NCI-H748 treated with DMSO at 0.1 percent for 48 hours (cell line): ENCODE results near the gene STON2.
"Not testable (repeated sequence)": the region's sequence is repeated elsewhere in the genome, so short reads cannot be mapped to it uniquely, and the experiment has no call there.

Experiments used
- DNase-seq: peaks from one replicate; lab custom pipeline; 2025; lab: John Stamatoyannopoulos, UW

STON2 gene, protein sequence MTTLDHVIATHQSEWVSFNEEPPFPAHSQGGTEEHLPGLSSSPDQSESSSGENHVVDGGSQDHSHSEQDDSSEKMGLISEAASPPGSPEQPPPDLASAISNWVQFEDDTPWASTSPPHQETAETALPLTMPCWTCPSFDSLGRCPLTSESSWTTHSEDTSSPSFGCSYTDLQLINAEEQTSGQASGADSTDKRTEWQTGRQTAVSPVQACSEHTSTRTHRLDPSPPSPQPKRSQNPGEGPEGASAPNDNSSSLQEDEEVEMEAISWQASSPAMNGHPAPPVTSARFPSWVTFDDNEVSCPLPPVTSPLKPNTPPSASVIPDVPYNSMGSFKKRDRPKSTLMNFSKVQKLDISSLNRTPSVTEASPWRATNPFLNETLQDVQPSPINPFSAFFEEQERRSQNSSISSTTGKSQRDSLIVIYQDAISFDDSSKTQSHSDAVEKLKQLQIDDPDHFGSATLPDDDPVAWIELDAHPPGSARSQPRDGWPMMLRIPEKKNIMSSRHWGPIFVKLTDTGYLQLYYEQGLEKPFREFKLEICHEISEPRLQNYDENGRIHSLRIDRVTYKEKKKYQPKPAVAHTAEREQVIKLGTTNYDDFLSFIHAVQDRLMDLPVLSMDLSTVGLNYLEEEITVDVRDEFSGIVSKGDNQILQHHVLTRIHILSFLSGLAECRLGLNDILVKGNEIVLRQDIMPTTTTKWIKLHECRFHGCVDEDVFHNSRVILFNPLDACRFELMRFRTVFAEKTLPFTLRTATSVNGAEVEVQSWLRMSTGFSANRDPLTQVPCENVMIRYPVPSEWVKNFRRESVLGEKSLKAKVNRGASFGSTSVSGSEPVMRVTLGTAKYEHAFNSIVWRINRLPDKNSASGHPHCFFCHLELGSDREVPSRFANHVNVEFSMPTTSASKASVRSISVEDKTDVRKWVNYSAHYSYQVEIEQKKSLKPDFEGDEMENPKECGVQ

DNA sequence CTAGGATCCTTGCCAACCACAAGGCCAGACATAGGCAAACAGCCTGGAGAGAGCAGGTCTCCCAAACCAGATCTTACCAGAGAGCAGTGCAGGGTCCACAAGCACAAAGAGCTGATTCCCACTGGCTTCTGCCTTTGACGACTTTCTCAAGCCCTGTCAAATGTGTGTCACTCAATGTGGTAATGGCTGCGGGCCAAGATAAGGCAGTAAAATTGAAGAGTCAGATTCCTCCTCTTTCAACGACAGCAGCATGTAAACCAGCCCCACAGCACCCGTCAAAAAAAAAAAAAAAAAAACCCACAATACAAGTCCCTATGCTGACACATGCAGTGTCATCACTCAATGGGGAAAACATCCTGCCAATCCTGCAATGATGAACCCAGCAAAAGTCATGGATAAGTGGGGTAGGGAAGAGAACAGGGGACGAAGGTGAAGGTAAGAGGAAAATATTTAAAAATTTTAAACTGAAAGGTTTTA, at the start of gene STON2:
TSS of gene STON2 (minus strand) at position 123 of the 477 bp plus-strand sequence. CDS start 1,942 bp downstream, outside the sequence.
- DNase-seq: peak; percentile 26

DNA sequence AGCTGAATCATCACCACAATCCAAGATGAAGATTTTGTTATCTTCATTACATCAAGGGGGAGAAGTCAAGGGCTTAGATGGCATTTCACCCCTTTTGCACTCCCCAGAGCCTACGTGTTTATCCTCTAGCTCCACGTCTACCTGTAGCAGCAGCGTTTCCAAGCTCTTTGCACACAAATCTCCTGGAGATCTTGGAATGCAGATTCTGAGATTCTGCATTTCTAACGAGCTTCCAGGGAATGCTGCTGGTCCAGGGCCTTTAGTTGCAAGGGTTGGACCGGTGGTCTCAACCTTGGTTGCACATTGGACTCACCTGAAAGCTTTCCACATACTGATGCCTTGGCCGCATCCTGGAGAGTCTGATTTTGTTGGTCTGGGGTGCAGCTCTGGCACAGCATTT, 49.5 kb upstream of the STON2 start:
- DNase-seq: no peak

DNA sequence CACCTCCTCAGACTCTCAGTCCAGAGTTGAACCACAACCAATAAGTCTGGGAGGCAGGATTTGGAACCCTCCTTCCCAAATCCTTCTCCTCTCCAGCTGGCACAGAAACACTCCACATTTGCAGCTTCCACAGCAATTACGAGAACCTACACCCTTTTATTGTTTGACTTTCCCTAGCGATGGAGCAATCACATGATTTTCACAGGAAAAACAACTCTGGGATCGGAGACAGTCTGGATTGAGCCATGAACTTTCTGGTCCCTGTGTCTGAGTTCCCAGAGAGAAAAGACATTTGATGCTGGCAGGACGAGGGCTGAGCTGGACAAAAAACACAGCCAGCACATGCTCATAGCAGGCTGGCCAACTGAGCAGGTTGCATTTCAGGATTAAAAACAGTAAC, 49.0 kb upstream of the STON2 start:
- no peak for DNase-seq

DNA sequence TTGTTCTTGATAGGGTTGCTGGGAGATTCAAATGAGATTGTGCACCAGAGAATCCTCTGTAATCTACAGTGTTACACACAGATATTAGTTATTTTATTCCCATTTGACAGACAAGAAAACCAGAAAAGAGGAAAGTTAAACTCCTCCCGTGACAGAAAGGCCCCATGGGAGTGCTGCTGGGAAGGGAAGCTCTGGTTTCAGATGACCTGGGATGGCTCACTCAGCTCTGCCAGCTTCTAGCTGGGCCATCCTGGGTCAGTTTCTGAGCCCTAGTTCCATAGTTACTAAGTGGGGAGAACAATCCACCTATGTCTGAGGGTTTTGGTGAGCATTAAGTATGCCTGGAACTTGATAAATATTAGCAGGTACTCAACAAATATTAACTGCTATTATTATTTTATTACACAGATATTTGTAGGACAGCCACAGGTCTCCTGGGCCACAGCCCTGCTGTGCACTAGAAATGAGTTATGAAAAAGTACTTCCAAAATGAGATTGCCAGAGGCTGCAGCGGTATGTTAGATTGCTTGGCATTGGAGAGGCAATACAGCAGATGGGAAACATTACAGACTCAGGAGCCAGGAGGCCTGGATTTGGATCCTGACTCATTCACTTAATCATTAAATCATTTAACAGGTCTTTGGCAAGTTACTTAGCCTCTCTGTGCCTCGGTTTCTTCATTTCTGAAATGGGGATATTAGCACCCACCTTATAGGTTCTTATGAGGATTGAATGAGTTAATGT, 47.1 kb upstream of the STON2 start:
- DNase-seq: no peak

DNA sequence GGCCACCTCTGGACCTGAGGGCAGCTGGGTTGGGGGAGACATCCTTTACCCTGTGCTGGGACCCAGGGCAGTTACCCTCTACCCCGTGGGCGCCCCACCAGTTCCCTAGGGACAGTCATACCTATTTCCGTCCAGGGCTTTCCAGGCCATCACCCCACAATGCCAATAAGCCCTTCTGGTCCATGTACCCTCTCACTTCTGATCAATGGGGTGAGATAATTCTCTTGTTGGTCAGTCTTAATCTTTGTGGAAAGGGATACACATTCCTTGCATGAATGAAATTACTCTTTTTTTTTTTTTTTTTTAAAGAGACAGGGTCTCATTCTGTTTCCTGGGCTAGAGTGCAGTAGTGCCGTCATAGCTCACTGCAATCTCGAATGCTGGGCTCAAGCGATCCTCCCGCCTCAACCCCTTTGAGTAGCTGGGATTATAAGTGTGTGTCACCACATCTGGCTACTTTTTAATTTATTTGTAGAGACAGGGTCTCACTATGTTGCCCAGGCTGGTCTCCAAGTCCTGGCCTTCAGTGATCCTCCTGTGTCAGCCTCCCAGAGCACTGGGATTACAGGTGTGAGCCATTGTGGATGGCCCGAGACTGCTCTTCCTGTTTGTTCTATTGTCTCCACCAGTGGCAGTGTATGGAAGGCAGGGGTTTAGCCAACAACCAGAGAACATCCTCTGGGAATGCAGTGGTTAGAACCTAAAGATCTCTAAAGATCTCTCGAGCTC, 46.3 kb upstream of the STON2 start:
- DNase-seq: no peak

DNA sequence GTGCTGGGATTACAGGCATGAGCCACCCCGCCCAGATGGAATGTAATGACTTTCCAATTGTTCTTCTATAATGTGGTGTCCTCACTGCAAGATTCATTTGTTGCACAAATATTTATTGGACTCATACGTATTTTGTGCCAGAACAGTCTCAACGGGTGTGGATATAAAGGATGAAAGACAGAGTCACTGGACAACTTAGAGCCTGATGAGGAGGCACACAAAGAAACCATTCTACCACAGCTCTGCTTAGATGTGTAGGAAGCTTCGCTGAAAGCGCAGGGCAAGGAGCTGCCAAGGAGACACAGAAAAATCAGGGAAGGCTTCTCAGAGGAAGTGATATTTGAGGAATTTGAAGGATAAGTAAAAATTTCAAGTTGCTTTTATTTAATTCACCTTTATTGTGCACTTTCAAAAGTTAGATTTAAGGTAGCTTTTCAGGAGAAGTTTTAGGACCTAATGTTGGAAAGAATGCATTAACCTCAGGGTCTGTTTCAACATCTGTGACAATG, 41.6 kb upstream of the STON2 start:
- no peak for DNase-seq

DNA sequence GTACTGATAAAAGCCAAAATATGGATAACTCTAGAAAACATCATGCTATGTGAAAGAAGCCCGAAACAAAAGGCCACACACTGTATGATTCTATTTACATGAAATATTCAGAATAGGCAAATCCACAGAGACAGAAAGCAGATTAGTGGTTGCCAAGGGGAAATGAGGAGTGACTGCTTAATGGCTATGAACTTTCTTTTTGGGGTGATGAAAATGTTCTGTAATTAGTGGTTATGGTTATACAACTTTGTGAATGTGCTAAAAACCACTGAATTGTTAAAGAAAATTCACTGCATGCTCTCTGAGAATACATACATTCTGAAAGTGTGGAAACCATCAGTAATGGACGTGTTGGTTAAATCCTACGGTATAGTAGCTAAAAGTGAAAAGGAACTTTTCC, 39.9 kb upstream of the STON2 start:
- DNase-seq: no peak

DNA sequence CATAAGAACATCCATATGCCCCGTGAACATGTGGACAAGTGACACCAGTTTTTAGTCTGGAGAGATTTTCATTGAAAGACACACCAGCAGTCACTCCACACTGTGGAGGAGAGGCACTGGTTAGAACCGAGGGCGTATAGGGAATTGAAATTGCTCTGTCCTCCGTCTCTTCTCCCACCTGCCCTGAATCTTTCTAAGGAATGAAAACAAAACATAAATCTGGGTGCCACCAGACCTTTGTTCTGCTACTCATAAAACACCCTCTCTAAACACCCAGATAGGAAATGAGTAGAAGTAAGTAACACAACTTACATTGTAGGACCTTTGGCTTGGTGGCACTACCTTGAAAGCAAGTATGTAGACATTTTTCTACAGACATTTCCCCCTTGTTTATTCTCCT, 37.1 kb upstream of the STON2 start:
- peak; percentile 26 for DNase-seq

DNA sequence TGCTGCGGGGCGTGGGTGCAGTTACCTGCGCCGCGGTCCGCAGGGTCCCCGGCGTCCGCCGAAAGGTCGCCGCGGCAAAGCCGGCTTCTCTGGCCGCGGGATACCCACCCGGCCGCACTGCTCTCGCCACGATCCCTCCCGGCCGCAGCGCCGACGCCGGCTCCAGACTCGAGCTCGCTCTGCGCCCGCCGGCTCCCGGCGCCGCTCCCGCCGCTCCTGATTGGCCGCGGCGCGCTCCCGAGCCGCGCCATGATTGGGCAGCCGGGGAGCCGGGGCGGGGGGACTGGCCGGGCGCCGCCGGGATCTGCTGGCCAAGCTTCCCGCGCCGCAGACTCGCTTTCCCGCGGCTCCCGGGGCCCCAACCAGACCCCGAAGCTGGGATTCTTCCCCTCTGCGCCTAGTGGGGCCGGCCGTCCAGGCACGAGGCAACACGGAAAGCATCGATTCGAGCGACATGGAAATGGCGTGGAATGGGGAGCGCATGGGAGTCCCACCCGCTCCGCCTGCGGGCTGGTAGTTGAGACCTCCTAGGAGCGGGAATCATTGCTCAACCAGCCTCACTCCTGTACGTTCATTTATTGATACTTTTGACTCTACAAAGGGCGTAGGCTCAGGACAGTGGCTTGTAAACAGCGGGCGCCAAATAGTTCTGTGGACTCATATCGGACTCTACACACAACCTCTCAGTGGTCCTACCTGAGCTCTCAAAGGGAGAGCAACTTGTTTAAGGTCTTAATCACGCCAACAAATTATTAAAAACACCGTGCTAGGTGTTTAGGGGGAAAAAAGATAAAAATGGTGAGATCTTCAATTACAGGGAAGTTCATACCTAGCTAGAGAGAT, 36.4 kb upstream of the STON2 start:
- peak; percentile 80 for DNase-seq

DNA sequence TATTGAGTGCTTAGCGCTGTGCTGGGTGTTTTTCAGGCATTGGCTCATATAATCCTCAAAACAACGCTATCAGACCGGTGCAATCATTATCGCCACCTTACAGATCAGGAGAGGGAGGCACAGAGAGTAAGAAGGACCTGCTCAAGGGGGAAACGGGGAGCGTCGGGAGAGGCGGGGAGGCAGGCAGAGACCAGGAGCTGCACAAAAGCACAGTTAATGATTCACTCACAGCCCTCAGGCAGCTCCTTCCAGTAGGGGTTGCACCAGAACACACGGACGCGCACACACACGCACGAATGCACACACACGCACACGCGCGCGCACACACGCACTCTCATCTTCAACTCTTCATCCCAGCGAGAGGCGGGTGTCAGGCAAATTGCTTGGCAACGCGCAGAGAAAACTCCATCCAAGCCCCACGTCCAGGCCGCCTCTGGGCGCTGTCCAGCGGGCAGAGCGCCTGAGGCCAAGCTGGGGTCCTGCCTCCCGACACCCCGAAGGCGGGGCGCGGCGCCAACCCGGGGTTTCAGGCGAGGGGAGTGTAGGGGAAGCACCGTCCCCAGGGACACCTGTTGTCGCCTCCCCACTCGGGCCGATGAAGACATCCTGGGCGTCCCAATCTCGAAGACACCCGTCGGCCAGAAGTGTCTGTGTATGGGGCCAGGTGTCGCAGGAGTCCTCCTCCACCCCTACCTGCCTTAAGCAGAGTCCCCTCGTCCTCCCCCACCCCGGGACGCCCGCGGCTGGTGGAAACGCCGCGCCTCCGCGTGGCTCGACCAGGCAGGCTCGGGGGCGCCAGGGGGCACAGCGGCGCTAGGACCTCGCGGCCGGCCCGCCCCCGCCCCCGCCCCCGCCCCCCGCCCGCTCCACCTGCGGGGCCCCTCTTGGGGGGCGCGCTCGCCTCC, 35.5 kb upstream of the STON2 start:
- DNase-seq: peak; percentile 78

DNA sequence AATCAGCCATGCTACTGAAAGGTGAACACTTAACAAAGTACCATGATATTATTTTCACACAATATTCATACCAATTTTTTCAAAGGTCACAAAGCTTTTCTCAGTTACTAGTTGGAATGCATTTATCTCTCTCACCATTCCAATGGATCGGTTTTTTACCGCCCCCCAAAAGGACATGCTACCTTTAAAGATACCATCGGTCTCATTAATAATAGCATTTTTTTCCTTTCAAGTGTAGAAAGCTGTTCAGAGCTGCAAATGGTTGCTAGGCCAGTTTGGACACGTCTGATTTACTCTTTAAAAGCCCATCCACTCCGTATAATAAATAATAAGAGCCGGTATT, 34.9 kb upstream of the STON2 start:
- DNase-seq: no peak

DNA sequence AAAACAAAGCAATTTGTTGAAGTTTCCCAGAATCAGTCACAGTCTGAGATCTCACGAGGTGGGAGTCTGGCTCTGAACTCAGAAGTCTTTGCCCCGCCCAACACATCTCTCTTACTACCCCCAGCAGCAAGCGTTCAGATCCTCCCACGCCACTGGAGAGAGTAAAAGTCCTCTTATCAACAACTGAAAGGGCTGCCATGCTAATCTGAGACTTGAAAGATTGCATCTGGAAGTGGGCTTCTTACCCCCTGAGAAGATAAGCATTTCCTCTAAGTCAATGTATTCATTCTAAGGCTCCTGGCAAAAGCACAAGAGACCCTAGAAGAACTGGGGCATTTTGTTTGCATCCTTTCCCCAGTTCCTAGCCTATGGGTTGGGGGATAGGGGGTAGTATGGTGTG, 34.1 kb upstream of the STON2 start:
- DNase-seq: no peak

DNA sequence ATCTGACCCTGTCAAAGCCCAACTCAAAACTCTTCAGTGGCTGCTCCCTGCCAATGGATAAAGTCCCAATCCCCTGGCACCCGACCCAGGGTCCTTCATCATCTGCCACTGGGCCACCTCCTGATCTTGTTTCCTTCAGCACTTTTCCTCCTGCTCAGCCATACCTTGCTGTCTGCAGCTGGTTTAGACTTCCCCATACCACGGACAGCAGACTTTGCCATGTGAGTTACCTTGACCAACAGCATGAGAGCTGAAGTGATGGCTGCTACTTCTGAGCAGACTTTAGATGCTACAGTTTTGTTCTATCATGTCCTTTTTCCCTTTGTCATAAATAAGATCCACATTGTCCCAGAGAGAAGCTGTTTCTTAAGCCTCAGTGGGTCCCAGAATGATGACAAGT, 33.3 kb upstream of the STON2 start:
- DNase-seq: no peak

DNA sequence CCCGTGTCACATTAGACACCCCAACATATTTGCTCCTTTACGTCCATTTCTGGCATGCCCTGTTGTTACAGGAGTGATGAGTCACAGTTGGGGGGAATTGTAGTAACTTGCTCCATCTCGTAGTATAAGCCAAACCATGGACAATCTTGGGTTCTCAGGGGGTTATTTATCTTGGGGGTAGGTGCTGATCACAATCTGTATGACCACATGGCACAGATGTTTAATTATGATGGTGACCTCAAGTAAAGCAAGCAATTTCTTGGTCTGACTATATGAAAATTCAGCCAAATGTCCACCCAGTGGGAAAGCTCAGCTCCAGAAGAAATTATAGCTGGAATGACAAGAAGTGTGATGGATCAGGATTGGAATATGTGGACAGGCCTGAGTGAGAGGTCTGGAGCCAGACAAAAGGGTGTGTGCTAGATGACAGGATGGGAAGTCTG, 32.1 kb upstream of the STON2 start:
- no peak for DNase-seq

DNA sequence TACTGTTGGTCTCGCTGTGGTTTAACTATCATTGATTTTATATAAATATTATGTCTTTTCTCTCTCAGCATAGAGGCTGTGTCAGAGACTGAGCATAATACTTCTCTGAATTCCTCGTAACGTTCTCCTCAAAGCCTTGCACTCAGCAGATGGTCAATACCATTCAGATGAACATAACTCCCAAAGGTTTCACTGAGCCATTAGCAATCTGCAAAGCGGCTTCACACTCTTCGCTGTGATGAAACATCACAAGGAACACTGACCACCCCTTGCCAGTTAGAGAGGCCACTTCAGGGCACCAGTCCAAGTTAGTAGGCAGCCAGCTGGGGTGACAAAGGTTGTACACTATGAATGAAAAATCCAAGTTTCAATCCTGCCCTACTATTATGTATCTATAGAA, 30.1 kb upstream of the STON2 start:
- no peak for DNase-seq

DNA sequence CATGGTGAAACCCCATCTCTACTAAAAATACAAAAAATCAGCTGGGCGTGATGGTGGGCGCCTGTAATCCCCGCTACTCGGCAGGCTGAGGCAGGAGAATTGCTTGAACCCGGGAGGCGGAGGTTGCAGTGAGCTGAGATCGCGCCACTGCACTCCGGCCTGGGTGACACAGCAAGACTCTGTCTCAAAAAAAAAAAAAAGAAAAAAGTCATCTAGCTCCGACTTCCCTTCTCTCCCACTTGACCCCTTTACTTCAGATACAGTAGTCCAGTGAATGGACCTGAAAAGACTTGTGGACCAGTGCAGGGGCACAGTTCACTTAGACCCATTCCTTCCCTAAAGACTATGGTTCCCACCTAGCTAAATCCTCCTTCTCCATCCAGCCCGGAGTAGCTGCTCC, 29.6 kb upstream of the STON2 start:
- not testable (repeated sequence) for DNase-seq

DNA sequence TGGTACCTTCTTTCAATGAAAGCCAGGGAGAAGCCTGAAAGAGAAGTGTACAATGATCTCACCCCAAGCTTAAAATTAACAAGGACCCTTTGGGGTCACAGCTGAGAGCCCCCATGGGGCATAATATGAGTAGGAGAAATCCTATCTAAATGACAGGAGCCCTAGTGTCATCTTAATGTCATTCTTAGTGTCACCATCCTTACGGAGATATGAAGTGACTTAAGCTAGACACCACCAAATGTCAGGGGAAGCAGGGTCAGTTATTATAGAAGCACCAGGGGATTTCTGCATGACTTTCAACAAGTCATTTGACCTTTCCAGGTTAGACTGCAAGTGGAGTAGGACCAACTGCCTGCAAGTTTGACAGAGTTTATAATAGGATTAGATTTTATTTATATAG, 28.9 kb upstream of the STON2 start:
- no peak for DNase-seq

DNA sequence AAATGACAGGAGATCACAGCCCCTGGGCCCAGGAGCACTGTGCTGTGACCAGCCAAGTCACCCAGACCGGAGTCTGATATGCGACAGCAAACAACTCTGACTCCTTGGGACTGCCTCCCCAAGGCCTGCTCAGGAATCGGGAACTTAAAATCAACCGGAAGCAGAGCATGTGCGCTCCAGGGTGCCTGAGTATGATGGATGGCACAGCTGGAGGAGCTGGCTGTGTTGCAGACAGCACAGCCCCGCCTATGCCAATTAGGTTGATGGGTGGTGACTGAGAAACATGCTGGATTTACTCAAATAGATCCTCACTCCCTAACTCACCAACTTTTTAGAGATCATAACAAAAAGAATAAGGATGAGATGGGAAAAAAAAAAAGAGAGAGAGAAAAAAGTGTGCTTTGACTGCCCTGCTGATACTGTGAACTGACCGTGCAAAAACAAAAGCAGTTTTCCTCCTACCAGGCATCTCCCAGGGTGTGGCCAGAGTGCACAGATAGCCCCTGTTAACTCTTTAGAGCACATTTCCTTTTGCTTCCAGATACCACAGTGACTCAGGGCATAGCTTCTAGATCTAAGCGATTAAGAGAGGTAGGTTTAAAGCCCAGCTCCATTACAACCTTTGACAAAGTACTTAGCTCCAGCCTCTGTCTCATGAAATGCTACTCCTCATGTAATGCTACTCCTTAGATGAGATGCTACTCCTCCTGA, 27.4 kb upstream of the STON2 start:
- peak; percentile 25 for DNase-seq

DNA sequence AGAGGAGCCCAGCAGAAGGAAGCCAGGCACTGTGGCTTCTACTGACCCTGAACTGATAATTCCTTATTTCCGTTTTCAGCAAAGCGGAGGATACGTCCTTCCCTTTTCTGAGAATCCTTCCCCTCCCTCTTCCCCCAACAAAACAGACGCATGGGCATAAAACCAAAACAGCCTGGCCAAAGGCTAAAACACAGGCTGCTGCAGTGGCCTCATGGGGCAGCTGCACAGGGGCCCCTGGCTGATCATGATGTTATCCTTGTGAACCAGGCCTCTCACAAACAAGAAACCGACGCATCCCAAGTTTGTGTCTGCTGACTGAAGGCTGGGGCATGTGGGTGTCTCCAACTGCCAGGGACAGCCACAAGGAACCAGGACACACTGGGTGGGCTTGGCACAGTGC, 23.4 kb upstream of the STON2 start:
- no peak for DNase-seq
